Measurements from ENCODE around the gene HSFX1.
"Not testable (repeated sequence)": the region's sequence is repeated elsewhere in the genome, so short reads cannot be mapped to it uniquely, and the experiment has no call there.

DNA sequence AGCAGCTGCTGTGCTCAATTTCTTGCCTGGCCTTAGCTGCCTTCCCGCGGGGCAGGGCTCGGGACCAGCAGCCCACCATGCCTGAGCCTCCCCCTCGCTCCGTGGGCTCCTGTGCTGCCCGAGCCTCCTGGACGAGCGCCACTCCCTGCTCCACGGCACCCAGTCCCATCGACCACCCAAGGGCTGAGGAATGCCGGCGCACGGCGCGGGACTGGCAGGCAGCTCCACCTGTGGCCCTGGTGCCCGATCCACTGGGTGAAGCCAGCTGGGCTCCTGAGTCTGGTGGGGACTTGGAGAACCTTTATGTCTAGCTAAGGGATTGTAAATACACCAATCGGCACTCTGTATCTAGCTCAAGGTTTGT is 15.2 kb upstream of the HSFX1 start:
- not testable (repeated sequence) for TF ChIP-seq MXI1 (conservative IDR thresholded peaks at IDR 0.05; ENCODE audit: poor library complexity, severe bottlenecking); TAF1 (IDR thresholded peaks at IDR 0.05; ENCODE audit: low read depth); EZH2 (IDR thresholded peaks at IDR 0.05; ENCODE audit: borderline replicate concordance, insufficient read depth, low read length, poor library complexity, severe bottlenecking); RAD21 (conservative IDR thresholded peaks at IDR 0.05); EP300 (conservative IDR thresholded peaks at IDR 0.05; ENCODE audit: poor library complexity, severe bottlenecking)
- TF ChIP-seq, protein P1, sequence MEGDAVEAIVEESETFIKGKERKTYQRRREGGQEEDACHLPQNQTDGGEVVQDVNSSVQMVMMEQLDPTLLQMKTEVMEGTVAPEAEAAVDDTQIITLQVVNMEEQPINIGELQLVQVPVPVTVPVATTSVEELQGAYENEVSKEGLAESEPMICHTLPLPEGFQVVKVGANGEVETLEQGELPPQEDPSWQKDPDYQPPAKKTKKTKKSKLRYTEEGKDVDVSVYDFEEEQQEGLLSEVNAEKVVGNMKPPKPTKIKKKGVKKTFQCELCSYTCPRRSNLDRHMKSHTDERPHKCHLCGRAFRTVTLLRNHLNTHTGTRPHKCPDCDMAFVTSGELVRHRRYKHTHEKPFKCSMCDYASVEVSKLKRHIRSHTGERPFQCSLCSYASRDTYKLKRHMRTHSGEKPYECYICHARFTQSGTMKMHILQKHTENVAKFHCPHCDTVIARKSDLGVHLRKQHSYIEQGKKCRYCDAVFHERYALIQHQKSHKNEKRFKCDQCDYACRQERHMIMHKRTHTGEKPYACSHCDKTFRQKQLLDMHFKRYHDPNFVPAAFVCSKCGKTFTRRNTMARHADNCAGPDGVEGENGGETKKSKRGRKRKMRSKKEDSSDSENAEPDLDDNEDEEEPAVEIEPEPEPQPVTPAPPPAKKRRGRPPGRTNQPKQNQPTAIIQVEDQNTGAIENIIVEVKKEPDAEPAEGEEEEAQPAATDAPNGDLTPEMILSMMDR (IDR thresholded peaks at IDR 0.05; ENCODE audit: poor library complexity, severe bottlenecking) = not testable (repeated sequence)
